NCI-H2107 (cell line): ENCODE results near the gene KRT2.

Source experiments
- DNase-seq: peaks from one replicate; lab custom pipeline; 2025; lab: John Stamatoyannopoulos, UW

Gene KRT2

GRCh38 chr12:52615208-52615868, 36.7 kb downstream of the KRT2 start:
- DNase-seq, result no peak

- no peak for DNase-seq
Observed at GRCh38 chr12:52614381-52615207, 37.4 kb downstream of the KRT2 start.

GRCh38 chr12:52613384-52614030, 38.5 kb downstream of the KRT2 start:
- DNase-seq, result no peak

GRCh38 chr12:52612431-52613383, 39.3 kb downstream of the KRT2 start:
- no peak for DNase-seq

- no peak for DNase-seq
Observed at GRCh38 chr12:52611080-52611468, 40.9 kb downstream of the KRT2 start.

GRCh38 chr12:52608826-52609630, 43.0 kb downstream of the KRT2 start:
- no peak for DNase-seq

- DNase-seq, result no peak
Observed at GRCh38 chr12:52608161-52608560, 43.9 kb downstream of the KRT2 start.

GRCh38 chr12:52607314-52607713, 44.7 kb downstream of the KRT2 start:
- DNase-seq, result no peak

- DNase-seq, result no peak
Observed at GRCh38 chr12:52606581-52607218, 45.3 kb downstream of the KRT2 start.

GRCh38 chr12:52606096-52606495, 45.9 kb downstream of the KRT2 start:
- DNase-seq, result no peak

- DNase-seq, result no peak
Observed at GRCh38 chr12:52605542-52605941, 46.5 kb downstream of the KRT2 start.

- no peak for DNase-seq
Observed at GRCh38 chr12:52604859-52605258, 47.2 kb downstream of the KRT2 start.

GRCh38 chr12:52603314-52603713, 48.7 kb downstream of the KRT2 start:
- no peak for DNase-seq

- no peak for DNase-seq
Observed at GRCh38 chr12:52602552-52602951, 49.5 kb downstream of the KRT2 start.

- no peak for DNase-seq
Observed at GRCh38 chr12:52601671-52602070, 50.3 kb downstream of the KRT2 start.

- no peak for DNase-seq
Observed at GRCh38 chr12:52600941-52601481, 51.0 kb downstream of the KRT2 start, which contains the start of gene KRT72. Gene KRT72 (minus strand): TSS chr12:52601463. CDS start chr12:52601452, 11 bp downstream.

- no peak for DNase-seq
Observed at GRCh38 chr12:52600475-52600874, 51.5 kb downstream of the KRT2 start.

- no peak for DNase-seq
Observed at GRCh38 chr12:52600071-52600470, 51.9 kb downstream of the KRT2 start.

- no peak for DNase-seq
Observed at GRCh38 chr12:52598966-52599365, 53.0 kb downstream of the KRT2 start.
